H9 (cell line): ENCODE measurements around the gene LECT2. TPM values are rescaled to one million over a fixed set of nuclear protein-coding genes. Genes with fewer than 3 reads are reported as not detected.

ENCODE experiments used
- DNase-seq: peaks from one replicate; pipeline ENCODE4 v3.0.0-alpha.2; 2017
- H2AFZ ChIP-seq: one replicate; pipeline ENCODE4 v1.6.1; 2013; ENCODE audit warnings: mild to moderate bottlenecking, low read length, control low read depth, moderate library complexity
- H2AK5ac ChIP-seq: 2 replicates; pipeline ENCODE4 v1.6.1; 2013; ENCODE audit warnings: low read length, control low read depth, mixed read lengths; ENCODE audit not compliant: insufficient read length
- H2BK120ac ChIP-seq: one replicate; pipeline ENCODE4 v1.6.1; 2013; ENCODE audit warnings: low read depth, mild to moderate bottlenecking, low read length, control low read depth, inconsistent platforms; ENCODE audit not compliant: poor library complexity, severe bottlenecking
- H2BK12ac ChIP-seq: 2 replicates; pipeline ENCODE4 v1.6.1; 2013; ENCODE audit warnings: low read length, control low read depth, mixed read lengths, low read depth; ENCODE audit not compliant: insufficient read length
- H2BK15ac ChIP-seq: 2 replicates; pipeline ENCODE4 v1.6.1; 2013; ENCODE audit warnings: low read depth, low read length, control low read depth
- H2BK20ac ChIP-seq: one replicate; pipeline ENCODE4 v1.6.1; 2013; ENCODE audit warnings: low read depth, mild to moderate bottlenecking, low read length, control low read depth, inconsistent platforms; ENCODE audit not compliant: poor library complexity, severe bottlenecking
- H2BK5ac ChIP-seq: 2 replicates; pipeline ENCODE4 v1.6.1; 2013; ENCODE audit warnings: low read length, control low read depth, mixed read lengths; ENCODE audit not compliant: insufficient read length
- H3K14ac ChIP-seq: 2 replicates; pipeline ENCODE4 v1.6.1; 2013; ENCODE audit warnings: low read length, control low read depth; ENCODE audit not compliant: insufficient read depth
- H3K18ac ChIP-seq: 2 replicates; pipeline ENCODE4 v1.6.1; 2013; ENCODE audit warnings: low read depth, mild to moderate bottlenecking, mixed read lengths, low read length, control low read depth; ENCODE audit not compliant: insufficient read length
- H3K23ac ChIP-seq: 2 replicates; pipeline ENCODE4 v1.6.1; 2013; ENCODE audit warnings: low read length, control low read depth, mixed read lengths, low read depth; ENCODE audit not compliant: insufficient read length
- H3K23me2 ChIP-seq: 2 replicates; pipeline ENCODE4 v1.6.1; 2013; ENCODE audit warnings: low read depth, mild to moderate bottlenecking, mixed read lengths, low read length, control low read depth; ENCODE audit not compliant: insufficient read length, poor library complexity, severe bottlenecking
- H3K27ac ChIP-seq: 2 replicates; pipeline ENCODE4 v1.5.1; 2013; ENCODE audit warnings: low read length, control low read depth, mixed read lengths, low read depth; ENCODE audit not compliant: insufficient read length
- H3K27me3 ChIP-seq: 2 replicates; pipeline ENCODE4 v1.6.1; 2013; ENCODE audit warnings: low read length, control low read depth, inconsistent platforms; ENCODE audit not compliant: insufficient read depth
- H3K4ac ChIP-seq: 2 replicates; pipeline ENCODE4 v1.6.1; 2013; ENCODE audit warnings: low read depth, mild to moderate bottlenecking, control low read depth, inconsistent platforms, low read length, moderate library complexity
- H3K4me1 ChIP-seq: 2 replicates; pipeline ENCODE4 v1.6.1; 2013; ENCODE audit warnings: low read length, control low read depth, inconsistent platforms; ENCODE audit not compliant: insufficient read depth
- H3K4me2 ChIP-seq: 2 replicates; pipeline ENCODE4 v1.6.1; 2013; ENCODE audit warnings: low read length, control low read depth, mixed read lengths; ENCODE audit not compliant: insufficient read length, insufficient read depth
- H3K56ac ChIP-seq: 2 replicates; pipeline ENCODE4 v1.6.1; 2013; ENCODE audit warnings: low read depth, mild to moderate bottlenecking, mixed read lengths, low read length, control low read depth; ENCODE audit not compliant: insufficient read length
- H3K79me1 ChIP-seq: 2 replicates; pipeline ENCODE4 v1.6.1; 2013; ENCODE audit warnings: low read depth, mild to moderate bottlenecking, moderate library complexity, low read length, control low read depth, inconsistent platforms; ENCODE audit not compliant: insufficient read depth, poor library complexity, severe bottlenecking
- H3K79me2 ChIP-seq: 2 replicates; pipeline ENCODE4 v1.6.1; 2013; ENCODE audit warnings: low read length, control low read depth, inconsistent platforms; ENCODE audit not compliant: insufficient read depth
- H3K9ac ChIP-seq: 2 replicates; pipeline ENCODE4 v1.6.1; 2013; ENCODE audit warnings: low read length, control low read depth, mixed read lengths; ENCODE audit not compliant: insufficient read length; ENCODE audit errors: extremely low read depth
- H3K9me3 ChIP-seq: one replicate; pipeline ENCODE4 v1.6.1; 2013; ENCODE audit warnings: low read depth, low read length, inconsistent platforms; ENCODE audit not compliant: control insufficient read depth
- H3T11ph ChIP-seq: one replicate; pipeline ENCODE4 v1.6.1; 2013; ENCODE audit warnings: mild to moderate bottlenecking, low read length, control low read depth, inconsistent platforms
- H4K20me1 ChIP-seq: one replicate; pipeline ENCODE4 v1.6.1; 2013; ENCODE audit not compliant: control insufficient read depth, insufficient read length, insufficient read depth
- H4K5ac ChIP-seq: 2 replicates; pipeline ENCODE4 v1.6.1; 2013; ENCODE audit warnings: low read depth, mild to moderate bottlenecking, mixed read lengths, low read length, control low read depth; ENCODE audit not compliant: insufficient read length
- H4K8ac ChIP-seq: replicated peaks from 2 replicates; pipeline ENCODE4 v1.6.1; 2013; ENCODE audit warnings: low read length, control low read depth, mixed read lengths, low read depth; ENCODE audit not compliant: insufficient read length
- H4K91ac ChIP-seq: 2 replicates; pipeline ENCODE4 v1.6.1; 2013; ENCODE audit warnings: low read depth, mild to moderate bottlenecking, moderate library complexity, mixed read lengths, low read length, control low read depth; ENCODE audit not compliant: insufficient read length
- H3K27ac Mint-ChIP-seq, 3 experiments: 2 replicates in 2 of 3; 3 replicates in 1 of 3; pipeline ENCODE4 v1.8.0; 2020 to 2021; ENCODE audit warnings: mixed read lengths in 3 of 3, mild to moderate bottlenecking in 1 of 3, moderate library complexity in 1 of 3
- H3K27me3 Mint-ChIP-seq: 2 replicates; pipeline ENCODE4 v1.8.0; 2021; ENCODE audit warnings: low read depth, mild to moderate bottlenecking, moderate library complexity, mixed read lengths
- H3K36me3 Mint-ChIP-seq, 3 experiments: 2 replicates in 2 of 3; 3 replicates in 1 of 3; pipeline ENCODE4 v1.8.0; 2020 to 2021; ENCODE audit warnings: low read depth in 3 of 3, mixed read lengths in 3 of 3; ENCODE audit not compliant: insufficient read depth in 1 of 3
- H3K4me1 Mint-ChIP-seq, 2 experiments: 2 replicates each; pipeline ENCODE4 v1.8.0; 2020; ENCODE audit warnings: mixed read lengths in 2 of 2
- H3K4me3 Mint-ChIP-seq, 2 experiments: 2 replicates in 1 of 2; 3 replicates in 1 of 2; pipeline ENCODE4 v1.8.0; 2020 to 2021; ENCODE audit warnings: mild to moderate bottlenecking in 2 of 2, mixed read lengths in 2 of 2, moderate library complexity in 1 of 2
- H3K9me3 Mint-ChIP-seq, 2 experiments: 2 replicates in 1 of 2; 3 replicates in 1 of 2; pipeline ENCODE4 v1.8.0; 2020; ENCODE audit warnings: mild to moderate bottlenecking in 2 of 2, mixed read lengths in 2 of 2, moderate library complexity in 1 of 2
- WGBS: extraction: QIAGEN DNeasy Blood & Tissue Kit; methylation state at CpG from one replicate; pipeline ENCODE4 v1.1.7; 2013; ENCODE audit warnings: missing lambda C conversion rate, low lambda C conversion rate, mixed read lengths; ENCODE audit not compliant: insufficient read length; ENCODE audit errors: extremely low coverage; 5-methylcytosine and 5-hydroxymethylcytosine counted together
- total RNA-seq: library from RNA; stranded (reverse); gene quantifications from 2 replicates; pipeline ENCODE4 v1.2.1, GENCODE V29; 2021
- TF ChIP-seq, protein P1 (sequence below): fragments of 200-600 bp; sonication (generic); conservative IDR thresholded peaks from 3 replicates; pipeline ENCODE4 v1.8.0; 2021; ENCODE audit warnings: antibody characterized with exemption, mild to moderate bottlenecking

Gene LECT2
- total RNA-seq, 1 experiment from 2014 or later = not detected

DNA sequence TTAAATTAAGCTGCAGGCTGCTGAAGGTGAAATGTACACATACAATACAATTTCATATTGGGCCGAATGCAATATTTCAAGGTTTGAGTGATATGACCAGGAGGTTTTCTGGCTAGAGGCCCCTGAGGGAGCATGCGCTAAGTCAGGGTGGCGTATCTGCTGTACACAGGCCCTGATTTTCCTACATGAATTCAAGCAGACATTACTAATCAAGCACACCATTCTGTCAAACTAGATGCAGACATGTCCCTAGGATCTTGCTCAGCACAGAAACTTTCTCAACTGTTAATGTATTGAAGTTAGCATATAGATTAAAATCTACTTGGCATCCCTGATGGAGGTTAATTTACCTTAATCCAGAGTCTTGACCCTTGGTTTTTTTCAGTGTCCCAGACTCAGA lies 10.7 kb upstream of the LECT2 start:
- H3K9ac ChIP-seq = no peak overlapping the region
- H3K9me3 ChIP-seq = no peaks in the 10 kb centered on the region
- no CpG with 5 or more reads among the region's 3 CpGs for WGBS
- H4K20me1 ChIP-seq = no peaks in the 10 kb centered on the region
- H3K56ac ChIP-seq = no peak overlapping the region
- no peak overlapping the region for H3K4ac ChIP-seq
- H3K18ac ChIP-seq = no peak overlapping the region
- no peak overlapping the region for H3K27ac Mint-ChIP-seq
- H3K23ac ChIP-seq = no peak overlapping the region
- DNase-seq = no peak
- H2BK120ac ChIP-seq = no peak overlapping the region
- no peak overlapping the region for H2BK5ac ChIP-seq
- H3K4me1 Mint-ChIP-seq = peaks cover 0 to 3% of the 10 kb centered on the region in 2 experiments; a peak in 1 of 4 replicates
- H2BK20ac ChIP-seq = no peak overlapping the region
- H3K79me2 ChIP-seq = no peaks in the 10 kb centered on the region
- no peaks in the 10 kb centered on the region for H3K4me1 ChIP-seq
- TF ChIP-seq, protein P1, sequence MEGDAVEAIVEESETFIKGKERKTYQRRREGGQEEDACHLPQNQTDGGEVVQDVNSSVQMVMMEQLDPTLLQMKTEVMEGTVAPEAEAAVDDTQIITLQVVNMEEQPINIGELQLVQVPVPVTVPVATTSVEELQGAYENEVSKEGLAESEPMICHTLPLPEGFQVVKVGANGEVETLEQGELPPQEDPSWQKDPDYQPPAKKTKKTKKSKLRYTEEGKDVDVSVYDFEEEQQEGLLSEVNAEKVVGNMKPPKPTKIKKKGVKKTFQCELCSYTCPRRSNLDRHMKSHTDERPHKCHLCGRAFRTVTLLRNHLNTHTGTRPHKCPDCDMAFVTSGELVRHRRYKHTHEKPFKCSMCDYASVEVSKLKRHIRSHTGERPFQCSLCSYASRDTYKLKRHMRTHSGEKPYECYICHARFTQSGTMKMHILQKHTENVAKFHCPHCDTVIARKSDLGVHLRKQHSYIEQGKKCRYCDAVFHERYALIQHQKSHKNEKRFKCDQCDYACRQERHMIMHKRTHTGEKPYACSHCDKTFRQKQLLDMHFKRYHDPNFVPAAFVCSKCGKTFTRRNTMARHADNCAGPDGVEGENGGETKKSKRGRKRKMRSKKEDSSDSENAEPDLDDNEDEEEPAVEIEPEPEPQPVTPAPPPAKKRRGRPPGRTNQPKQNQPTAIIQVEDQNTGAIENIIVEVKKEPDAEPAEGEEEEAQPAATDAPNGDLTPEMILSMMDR = no peak
- no peak overlapping the region for H3K4me2 ChIP-seq
- H3K27me3 ChIP-seq = no peaks in the 10 kb centered on the region
- H3K4me3 Mint-ChIP-seq = no peak overlapping the region
- H2BK12ac ChIP-seq = no peak overlapping the region
- H4K5ac ChIP-seq = no peak overlapping the region
- no peaks in the 10 kb centered on the region for H3K27me3 Mint-ChIP-seq
- no peaks in the 10 kb centered on the region for H3K23me2 ChIP-seq
- no peaks in the 10 kb centered on the region for H3K36me3 Mint-ChIP-seq
- no peak overlapping the region for H2BK15ac ChIP-seq
- H3K9me3 Mint-ChIP-seq = peaks cover 0 to 3% of the 10 kb centered on the region in 2 experiments; a peak in 3 of 5 replicates
- H3K14ac ChIP-seq = no peak overlapping the region
- no peak overlapping the region for H2AK5ac ChIP-seq
- H4K8ac ChIP-seq = no peak overlapping the region
- no peak overlapping the region for H2AFZ ChIP-seq
- H3K27ac ChIP-seq = no peak overlapping the region
- H3K79me1 ChIP-seq = no peaks in the 10 kb centered on the region
- no peak overlapping the region for H4K91ac ChIP-seq
- no peak overlapping the region for H3T11ph ChIP-seq
